ENCODE results near the gene MPHOSPH9. TPM values are rescaled to one million over a fixed set of nuclear protein-coding genes. Genes with fewer than 3 reads are reported as not detected.

MPHOSPH9 gene
- total RNA-seq, 1 donor from 2014 or later, result 79.8 TPM

DNA sequence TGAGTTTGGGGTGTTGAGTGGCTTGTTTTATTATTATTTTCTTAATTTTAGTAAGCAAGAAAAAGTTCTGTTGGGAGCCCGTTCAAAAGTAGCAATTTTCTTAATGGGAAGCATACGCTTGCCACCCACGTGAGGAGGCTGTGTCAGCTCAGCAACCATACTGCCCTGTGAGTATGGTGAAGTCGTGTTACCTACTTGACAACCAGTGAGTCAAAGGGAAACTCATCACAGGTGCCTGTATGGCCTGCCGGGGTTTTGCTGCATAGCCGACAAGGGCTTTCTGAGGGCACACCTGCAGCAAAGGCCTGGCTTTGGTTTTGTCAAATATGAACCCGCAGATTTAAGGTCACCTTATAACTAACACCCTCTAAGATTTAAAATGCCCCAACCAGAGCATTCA, 113.1 kb downstream of the MPHOSPH9 start:
- Mint-ChIP-seq H3K27me3 (ENCODE audit: low read depth) (no peaks in the 10 kb centered on the region), H3K9me3 (no peaks in the 10 kb centered on the region), H3K4me3 (no peak overlapping the region), H3K27ac (ENCODE audit: unreplicated experiment) (no peak overlapping the region), H3K36me3 (ENCODE audit: low read depth) (no peaks in the 10 kb centered on the region), H3K4me1 (peaks cover 5% of the 10 kb centered on the region)
- no peak for DNase-seq (ENCODE audit: low read depth, low spot score)
- no peak for TF ChIP-seq CTCF (conservative IDR thresholded peaks at IDR 0.05)

DNA sequence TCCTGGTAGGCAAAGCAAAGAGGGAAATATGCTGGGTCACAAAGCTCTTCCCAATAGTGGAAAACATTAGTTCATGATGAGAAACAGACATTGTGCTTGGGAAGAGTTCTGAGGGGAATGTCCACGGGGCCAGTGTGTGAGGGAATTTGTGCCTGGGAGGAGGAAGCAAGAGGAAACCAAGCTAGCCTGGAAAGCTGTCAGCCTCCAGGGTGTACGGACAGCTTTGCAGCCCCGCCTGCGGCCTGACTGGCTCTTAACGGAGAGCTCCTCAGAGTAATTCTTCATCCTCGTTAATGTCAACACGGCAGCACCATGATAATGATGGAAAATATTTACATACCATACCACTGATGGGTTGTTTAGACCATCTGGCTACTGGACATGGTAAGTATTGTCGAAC, 114.4 kb downstream of the MPHOSPH9 start:
- TF ChIP-seq CTCF (conservative IDR thresholded peaks at IDR 0.05), result no peak
- Mint-ChIP-seq H3K4me1 (peaks cover 8% of the 10 kb centered on the region), H3K4me3 (no peak overlapping the region), H3K9me3 (no peaks in the 10 kb centered on the region), H3K27ac (ENCODE audit: unreplicated experiment) (no peak overlapping the region), H3K27me3 (ENCODE audit: low read depth) (no peaks in the 10 kb centered on the region), H3K36me3 (ENCODE audit: low read depth) (no peaks in the 10 kb centered on the region)
- no peak for DNase-seq (ENCODE audit: low read depth, low spot score)

DNA sequence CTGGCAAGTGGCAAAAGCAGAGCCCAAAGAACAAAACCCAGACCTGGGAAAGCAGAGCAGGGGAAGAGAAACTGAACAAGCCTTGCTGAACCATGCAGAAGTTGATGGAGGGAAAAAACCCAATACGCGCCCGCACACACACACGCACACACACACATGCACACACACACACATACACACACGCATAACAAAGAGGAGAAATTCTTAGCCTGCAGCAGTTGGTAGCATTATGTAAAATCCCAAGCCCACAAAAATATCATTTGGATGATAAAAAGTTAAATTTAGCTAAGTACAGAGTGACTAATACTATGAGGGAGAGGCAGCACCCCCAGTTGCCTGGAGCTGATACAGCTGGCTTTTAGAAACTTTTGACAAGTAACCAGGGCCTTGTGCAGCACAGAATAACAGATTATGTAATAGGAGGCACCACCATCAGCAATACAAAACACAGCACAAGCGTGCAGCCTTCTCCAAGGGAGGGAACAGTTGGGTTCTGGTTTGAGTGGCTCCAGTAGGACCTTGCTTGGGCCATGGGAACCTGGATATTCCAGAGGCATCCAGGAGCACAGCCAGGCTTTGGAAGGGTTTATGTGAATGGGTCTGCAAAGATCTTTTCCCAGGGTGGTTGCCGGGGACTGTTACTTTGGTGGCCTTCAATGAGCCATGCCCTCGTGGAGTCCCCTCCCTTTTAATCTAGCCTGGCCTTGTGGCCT, 117.4 kb downstream of the MPHOSPH9 start:
- Mint-ChIP-seq H3K36me3 (ENCODE audit: low read depth) (no peaks in the 10 kb centered on the region), H3K9me3 (no peaks in the 10 kb centered on the region), H3K4me3 (no peak overlapping the region), H3K27me3 (ENCODE audit: low read depth) (no peaks in the 10 kb centered on the region), H3K27ac (ENCODE audit: unreplicated experiment) (no peak overlapping the region), H3K4me1 (peaks cover 26% of the 10 kb centered on the region)
- no peak for DNase-seq (ENCODE audit: low read depth, low spot score)
- no peak for TF ChIP-seq CTCF (conservative IDR thresholded peaks at IDR 0.05)

DNA sequence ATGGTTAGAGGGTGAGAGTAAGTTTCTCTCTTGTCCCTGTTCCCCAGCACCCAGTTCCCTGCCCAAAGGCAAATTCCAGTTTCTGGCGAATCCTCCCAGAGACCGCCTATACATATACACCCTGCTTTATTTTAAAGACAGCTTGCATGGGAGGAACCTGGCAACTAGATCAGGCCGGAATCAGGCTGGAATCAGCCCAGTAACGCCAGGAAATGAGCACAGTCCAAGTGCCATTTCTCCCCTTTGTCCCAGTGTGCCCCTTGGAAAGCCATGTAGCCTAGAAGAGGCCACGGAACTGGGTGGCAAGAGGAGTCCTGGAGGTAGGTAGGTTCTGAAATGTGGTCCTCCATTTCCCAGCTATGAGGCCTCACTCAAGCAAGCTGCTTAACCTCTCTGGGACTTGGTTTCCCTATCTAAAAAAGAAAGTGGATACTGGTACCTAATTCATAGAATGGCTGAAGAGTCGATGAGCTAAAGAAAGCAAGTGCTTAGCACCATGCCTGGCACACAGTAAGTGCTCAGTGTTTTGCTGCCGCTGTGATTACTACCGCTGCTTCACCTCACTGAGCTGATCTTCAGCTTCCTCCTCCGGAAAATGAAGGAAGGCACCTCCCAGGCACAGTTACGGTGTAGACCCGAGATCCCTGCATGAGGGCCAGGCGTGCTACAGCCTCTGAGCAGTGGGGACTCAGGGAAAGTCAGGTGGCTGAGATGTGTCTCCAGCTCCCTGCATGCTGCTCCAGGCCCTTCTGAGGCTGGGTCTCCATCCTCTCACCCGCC, 118.4 kb downstream of the MPHOSPH9 start:
- H3K9me3 Mint-ChIP-seq, result no peaks in the 10 kb centered on the region
- H3K27ac Mint-ChIP-seq (ENCODE audit: unreplicated experiment), result no peak overlapping the region
- DNase-seq (ENCODE audit: low read depth, low spot score), result no peak
- H3K27me3 Mint-ChIP-seq (ENCODE audit: low read depth), result no peaks in the 10 kb centered on the region
- H3K36me3 Mint-ChIP-seq (ENCODE audit: low read depth), result no peaks in the 10 kb centered on the region
- no peak for TF ChIP-seq CTCF (conservative IDR thresholded peaks at IDR 0.05)
- H3K4me1 Mint-ChIP-seq, result peaks cover 26% of the 10 kb centered on the region
- H3K4me3 Mint-ChIP-seq, result no peak overlapping the region

DNA sequence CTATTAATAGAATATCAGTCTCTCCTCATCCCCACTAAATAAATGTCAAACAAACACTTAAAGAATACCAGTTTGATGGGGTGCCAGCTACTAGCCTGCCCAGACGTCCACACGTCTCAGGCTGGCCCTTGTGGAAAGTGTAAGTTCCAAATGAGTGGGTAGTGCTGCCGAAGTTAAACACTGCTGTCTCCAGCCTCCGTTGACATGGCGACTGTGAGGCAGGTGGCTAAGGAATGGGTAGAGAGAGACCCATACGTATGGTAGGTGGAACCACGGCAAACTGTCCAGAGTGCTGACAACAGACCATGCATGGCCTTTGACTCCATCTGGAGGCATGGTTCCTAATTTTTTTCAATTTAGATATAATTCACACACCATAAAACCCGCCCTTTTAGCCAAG, 119.9 kb downstream of the MPHOSPH9 start:
- H3K4me3 Mint-ChIP-seq, result no peak overlapping the region
- H3K9me3 Mint-ChIP-seq, result no peaks in the 10 kb centered on the region
- no peak for TF ChIP-seq CTCF (conservative IDR thresholded peaks at IDR 0.05)
- H3K27me3 Mint-ChIP-seq (ENCODE audit: low read depth), result no peaks in the 10 kb centered on the region
- H3K4me1 Mint-ChIP-seq, result peaks cover 21% of the 10 kb centered on the region
- no peak overlapping the region for H3K27ac Mint-ChIP-seq (ENCODE audit: unreplicated experiment)
- DNase-seq (ENCODE audit: low read depth, low spot score), result no peak
- H3K36me3 Mint-ChIP-seq (ENCODE audit: low read depth), result no peaks in the 10 kb centered on the region
